ENCODE data around the gene CTBP2.
"Not testable (repeated sequence)": the region's sequence is repeated elsewhere in the genome, so short reads cannot be mapped to it uniquely, and the experiment has no call there.

CTBP2 gene

GRCh38 chr10:125186431-125187170 is 26.2 kb upstream of the CTBP2 start:
- DNase-seq (ENCODE audit: low read depth in 2 of 2) = no peak

DNA sequence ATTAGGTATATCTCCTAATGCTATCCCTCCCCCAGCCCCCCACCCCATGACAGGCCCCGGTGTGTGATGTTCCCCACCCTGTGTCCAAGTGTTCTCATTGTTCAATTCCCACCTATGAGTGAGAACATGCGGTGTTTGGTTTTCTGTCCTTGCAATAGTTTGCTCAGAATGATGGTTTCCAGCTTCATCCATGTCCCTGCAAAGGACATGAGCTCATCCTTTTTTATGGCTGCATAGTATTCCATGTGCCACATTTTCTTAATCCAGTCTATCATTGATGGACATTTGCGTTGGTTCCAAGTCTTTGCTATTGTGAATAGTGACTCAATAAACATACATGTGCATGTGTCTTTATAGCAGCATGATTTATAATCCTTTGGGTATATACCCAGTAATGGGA is 18.7 kb upstream of the CTBP2 start:
- not testable (repeated sequence) for DNase-seq (ENCODE audit: low read depth in 2 of 2)

GRCh38 chr10:125177641-125178640 is 17.6 kb upstream of the CTBP2 start:
- no peak for DNase-seq (ENCODE audit: low read depth in 2 of 2)

DNA sequence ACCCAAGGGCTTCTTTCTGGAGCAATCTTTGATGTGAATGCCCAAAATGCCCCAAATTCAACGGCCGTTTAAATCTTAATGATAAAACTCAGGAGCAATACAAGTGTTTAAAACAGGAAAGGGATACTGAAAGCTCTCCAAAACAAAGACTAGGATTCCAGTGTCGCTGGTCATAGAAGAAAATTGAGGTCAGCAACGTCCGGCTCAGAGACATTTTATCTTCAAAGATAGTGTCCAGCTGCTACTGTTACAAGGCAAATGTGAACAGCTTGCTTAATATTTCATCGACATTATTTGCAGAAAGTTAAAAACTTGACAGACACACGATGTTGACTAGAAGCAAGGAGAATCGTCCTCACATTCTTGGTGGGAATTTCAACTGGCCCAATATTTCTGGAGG is 15.4 kb upstream of the CTBP2 start:
- no peak for DNase-seq (ENCODE audit: low read depth in 2 of 2)

- no peak for DNase-seq (ENCODE audit: low read depth in 2 of 2)
These were observed 14.0 kb upstream of the CTBP2 start for GRCh38 chr10:125174360-125174759.

DNA sequence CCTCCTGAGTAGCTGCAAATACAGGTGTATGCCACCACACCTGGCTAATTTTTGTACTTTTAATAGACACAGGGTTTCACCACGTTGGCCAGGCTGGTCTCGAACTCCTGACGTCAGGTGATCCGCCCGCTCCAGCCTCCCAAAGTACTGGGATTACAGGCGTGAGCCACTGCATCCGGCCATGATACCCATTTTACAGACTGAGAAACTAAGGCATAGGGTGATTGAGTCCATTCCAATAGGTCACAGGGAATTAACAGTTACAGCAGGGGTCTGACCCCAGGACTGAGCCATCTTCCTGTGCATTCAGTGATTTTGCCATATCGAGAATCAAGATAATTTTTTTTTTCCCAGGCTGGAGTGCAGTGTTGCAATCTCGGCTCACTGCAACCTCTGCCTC is 12.3 kb upstream of the CTBP2 start:
- no peak for DNase-seq (ENCODE audit: low read depth in 2 of 2)

GRCh38 chr10:125171402-125172306 is 11.3 kb upstream of the CTBP2 start:
- no peak for DNase-seq (ENCODE audit: low read depth in 2 of 2)

GRCh38 chr10:125169915-125170314 is 9.6 kb upstream of the CTBP2 start:
- no peak for DNase-seq (ENCODE audit: low read depth in 2 of 2)

DNA sequence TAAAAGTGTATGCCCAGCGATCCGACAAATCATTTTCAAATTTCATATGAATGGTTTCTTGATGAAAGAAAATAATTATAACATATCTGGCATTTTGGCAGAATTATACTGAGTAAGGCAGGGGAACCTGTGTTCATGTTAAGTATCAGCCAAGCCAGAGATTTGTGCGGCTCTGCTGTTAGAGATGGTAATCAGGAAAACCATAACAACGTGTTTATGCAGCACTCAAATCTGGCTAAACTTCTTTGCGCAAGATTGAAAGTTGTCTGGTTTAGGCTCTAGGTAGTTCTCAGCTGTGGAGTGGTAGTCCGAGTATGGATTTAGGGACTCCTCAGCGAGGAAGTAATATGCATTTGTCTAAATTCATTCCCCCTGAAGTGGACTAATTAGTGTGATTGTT is 8.9 kb upstream of the CTBP2 start:
- DNase-seq (ENCODE audit: low read depth in 2 of 2) = no peak

GRCh38 chr10:125166658-125167057 is 6.3 kb upstream of the CTBP2 start:
- no peak for DNase-seq (ENCODE audit: low read depth in 2 of 2)

DNA sequence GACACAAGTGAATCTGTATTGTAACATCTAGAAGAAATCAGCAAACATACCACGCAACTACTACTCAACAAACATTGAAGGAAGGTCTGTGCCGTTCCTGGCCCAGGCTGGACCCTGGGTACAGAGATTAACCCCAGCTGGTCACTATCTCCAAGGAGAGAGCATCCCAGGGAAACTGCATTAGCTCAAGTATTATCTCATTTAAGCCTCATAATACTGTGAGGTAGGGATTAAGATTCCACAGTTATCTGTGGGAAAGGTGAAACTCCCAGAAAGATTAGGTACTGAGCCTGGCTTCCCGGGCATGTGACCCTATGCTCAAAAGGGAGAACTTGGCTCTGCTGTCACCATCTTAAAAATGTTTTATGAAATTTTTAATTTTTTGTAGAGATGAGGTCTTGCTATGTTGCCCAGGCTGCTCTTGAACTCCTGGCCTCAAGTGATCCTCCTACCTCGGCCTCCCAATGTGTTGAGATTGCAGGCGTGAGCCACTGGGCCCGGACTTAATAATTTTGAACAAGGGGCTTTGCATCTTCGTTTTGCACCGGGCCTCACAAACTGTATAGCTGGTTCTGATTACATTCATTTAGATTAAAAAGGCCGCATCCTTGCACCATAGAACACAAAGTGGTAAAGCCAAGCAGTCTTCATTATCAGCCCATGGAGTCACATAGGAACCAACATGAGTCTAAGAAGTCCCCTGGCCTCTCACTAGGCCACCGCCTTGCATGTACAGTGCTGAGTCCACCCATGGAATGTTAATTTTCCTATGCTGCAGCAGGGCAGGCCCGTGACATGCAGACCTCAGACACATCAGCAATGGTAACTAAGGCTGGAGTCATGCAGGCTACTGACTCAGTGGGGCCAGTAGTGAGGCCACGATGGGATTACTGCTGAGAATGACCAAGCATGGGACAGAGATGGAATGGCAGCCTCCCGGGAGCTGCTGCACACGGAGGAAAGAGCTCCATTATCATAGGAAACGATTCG is 5.5 kb upstream of the CTBP2 start:
- DNase-seq (ENCODE audit: low read depth in 2 of 2) = no peak

- DNase-seq (ENCODE audit: low read depth in 2 of 2) = no peak
These were observed 4.1 kb upstream of the CTBP2 start for GRCh38 chr10:125164421-125164820.

DNA sequence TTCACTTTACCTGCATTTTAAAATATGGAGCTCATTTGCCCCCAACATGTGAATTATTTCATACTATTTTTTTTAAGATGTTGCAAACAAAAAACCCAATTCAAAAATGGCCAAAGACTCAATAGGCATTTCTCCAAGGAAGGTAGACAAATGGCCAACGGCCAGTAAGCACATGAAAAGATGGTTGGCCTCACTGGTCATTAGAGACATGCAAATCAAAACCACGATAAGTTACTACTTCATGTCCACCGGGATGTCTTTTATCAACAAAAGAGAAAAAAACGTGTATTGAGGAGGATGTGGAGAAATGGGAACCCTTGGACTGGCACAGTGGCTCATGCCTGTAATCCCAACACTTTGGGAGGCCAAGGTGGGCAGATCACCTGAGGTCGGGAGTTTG is 3.4 kb upstream of the CTBP2 start:
- no peak for DNase-seq (ENCODE audit: low read depth in 2 of 2)

- DNase-seq (ENCODE audit: low read depth in 2 of 2) = not testable (repeated sequence)
These were observed 2.9 kb upstream of the CTBP2 start for GRCh38 chr10:125163312-125163711.

- no peak for DNase-seq (ENCODE audit: low read depth in 2 of 2)
These were observed 2.0 kb upstream of the CTBP2 start for GRCh38 chr10:125162120-125162931.

GRCh38 chr10:125161707-125162119 is 1.4 kb upstream of the CTBP2 start:
- DNase-seq (ENCODE audit: low read depth in 2 of 2) = no peak

- DNase-seq (ENCODE audit: low read depth in 2 of 2) = no peak
These were observed 718 bp upstream of the CTBP2 start for GRCh38 chr10:125160856-125161706.

DNA sequence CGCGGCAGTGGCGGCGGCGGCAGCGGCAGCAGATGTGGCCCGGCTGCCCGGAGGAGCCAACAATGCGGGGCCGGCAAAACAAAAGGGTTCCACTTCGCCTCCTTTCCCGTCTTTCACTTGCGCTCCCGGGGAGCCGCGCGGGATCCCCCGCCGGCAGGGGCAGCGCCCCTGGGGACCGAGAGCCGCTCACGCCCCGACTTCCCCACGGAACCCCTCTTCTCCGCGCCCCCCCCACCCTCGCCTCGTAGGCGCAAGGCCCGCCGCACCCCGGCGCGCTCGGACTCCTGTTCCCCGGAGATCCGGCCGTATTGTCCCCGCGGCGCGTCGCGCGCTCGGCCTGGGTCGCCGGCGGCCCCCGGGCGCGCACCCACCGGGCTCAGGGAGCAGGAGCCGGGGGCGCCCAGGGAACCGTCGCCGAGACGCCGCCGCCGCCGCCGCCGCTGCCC is 854 bp downstream of the CTBP2 start:
- DNase-seq (ENCODE audit: low read depth in 2 of 2) = no peak

Measured in stimulated activated CD4-positive, alpha-beta T cell treated with anti-CD3 and anti-CD28 coated beads, Interleukin-1b, Interleukin-23, amount 100 ng/mL, for 4 hours (primary cell).